ENCODE data around the gene SCN2B.

SCN2B gene, protein sequence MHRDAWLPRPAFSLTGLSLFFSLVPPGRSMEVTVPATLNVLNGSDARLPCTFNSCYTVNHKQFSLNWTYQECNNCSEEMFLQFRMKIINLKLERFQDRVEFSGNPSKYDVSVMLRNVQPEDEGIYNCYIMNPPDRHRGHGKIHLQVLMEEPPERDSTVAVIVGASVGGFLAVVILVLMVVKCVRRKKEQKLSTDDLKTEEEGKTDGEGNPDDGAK

DNA sequence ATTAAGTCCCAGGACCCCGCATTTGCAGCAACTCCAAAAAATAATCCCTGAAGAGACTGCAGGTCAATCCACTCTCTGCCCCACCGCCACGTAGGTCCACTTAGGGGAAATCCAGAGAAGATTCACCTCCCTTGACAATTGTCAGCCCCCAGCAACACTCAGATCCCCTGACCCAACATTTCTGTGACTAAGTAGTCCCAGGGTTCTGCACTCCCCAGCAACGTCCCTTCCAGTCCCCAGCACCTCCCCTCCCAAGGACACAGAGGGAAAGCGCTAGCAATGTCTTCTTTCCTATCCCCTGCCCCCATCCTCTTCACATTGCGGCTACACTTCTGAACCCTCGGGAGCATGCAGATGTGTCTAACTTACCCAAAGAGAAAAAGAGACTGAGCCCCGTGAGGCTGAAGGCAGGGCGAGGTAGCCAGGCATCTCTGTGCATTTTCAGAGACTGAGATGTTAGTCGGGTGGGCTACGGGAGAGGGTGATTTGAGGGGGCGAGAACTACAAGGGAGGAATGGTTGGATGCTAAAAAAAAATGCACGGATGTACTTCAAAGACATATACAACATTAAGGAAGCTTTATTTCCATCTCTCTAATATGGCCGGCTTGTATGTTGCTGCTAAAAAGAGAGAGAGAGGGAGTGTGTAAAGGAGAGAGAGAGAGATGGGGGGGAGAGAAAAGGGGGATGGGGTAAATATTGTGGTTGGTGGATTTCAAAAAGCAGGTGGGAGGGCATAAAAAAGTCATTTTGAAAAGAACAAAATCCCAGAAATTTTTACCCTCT, at the start of gene SCN2B:
SCN2B (minus strand) TSS at position 647 of the 785 bp plus-strand sequence; CDS start at position 439, 208 bp downstream.
- peak; percentile 31 for DNase-seq (ENCODE audit: low spot score)

DNA sequence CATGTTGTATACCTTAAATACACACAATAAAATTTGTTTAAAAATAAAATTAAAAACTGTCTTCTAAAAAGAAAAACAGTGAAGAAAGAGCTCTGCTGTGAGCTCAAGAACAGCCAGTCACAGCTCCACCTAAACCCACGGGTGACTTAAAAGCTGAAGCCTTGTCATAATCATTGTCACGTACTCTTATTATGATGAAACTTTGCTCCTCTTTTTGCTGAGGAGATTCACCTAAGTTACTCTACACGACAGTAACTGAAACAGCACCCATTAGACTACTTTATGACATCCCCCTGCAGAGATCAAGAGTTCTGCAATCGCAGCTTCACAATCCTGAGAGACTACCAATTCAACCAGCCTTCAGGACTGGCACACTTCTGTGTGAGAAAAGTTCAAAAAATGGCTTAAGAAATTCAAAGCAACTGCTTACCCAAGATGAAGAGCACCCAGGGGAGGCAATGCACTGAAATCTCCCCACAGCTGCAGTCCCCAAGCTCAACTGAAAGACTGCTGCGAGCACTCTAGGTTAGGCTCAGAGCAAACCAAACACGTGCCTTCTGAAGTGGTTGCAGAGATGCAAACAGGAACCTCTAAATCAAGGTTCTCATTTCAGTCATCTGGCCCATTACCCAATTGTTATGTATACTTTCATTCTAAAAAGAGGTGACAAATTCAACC, 48.2 kb upstream of the SCN2B start, which contains the start of gene JAML:
JAML (minus strand) TSS at position 501 of the 678 bp plus-strand sequence. CDS start 10,145 bp downstream, outside the sequence.
- DNase-seq (ENCODE audit: low spot score): no peak

DNA sequence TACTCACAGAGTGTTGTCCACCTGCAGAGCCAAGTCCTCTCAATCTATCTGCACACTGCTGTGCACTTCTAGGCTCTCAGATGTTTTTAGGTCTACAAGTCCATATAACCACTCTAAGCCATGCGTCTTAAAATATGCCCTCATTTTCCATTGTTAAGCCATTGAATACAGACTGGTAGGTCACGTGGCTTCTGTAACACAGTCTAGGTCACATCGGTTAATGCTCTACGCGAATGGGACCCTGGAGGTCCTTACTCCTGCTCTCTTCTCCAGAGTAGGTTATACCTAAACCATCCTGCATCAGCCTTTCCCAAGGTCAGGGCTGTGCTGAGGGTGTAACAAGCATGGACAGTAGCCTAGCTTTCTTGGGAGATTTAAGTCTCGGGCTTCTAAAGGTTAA, 47.6 kb upstream of the SCN2B start:
- no peak for DNase-seq (ENCODE audit: low spot score)

DNA sequence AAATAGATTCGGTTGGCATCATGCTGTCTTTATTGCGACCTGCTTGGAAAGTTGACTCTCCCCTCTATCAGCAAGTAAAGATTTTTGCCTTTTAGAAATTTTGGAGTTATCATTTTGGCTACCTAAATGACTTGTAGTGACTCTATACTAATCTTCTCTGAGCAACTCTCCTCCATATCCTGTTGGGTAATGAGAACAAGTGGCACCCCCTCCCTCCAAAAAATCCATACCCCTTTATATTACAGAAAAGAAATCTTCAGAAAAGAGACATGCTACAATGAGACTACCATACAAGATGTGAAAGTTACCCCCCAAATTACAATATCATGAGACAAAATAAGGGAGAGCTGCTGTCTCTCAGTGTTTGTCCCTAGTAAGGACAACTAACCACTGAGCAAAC, 47.1 kb upstream of the SCN2B start:
- DNase-seq (ENCODE audit: low spot score): no peak

DNA sequence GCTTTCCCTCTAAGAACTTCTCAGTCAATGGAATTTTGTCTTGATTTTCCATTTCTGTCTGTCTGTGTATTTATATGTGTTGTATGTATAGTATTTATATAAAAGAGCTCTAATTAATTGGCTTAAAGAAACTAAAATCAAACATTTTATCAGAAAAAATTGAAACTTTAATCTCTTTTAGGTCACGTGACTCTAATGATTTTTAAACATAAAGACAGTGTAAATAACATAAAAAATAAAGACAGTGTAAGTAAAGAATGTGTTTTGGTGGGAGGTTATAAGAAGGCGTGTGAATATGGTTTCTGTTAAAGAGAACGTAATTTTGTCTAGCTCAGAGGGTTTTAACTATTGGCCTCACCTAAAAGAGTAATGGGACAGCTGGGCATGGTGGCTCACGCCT, 46.0 kb upstream of the SCN2B start:
- DNase-seq (ENCODE audit: low spot score): no peak

DNA sequence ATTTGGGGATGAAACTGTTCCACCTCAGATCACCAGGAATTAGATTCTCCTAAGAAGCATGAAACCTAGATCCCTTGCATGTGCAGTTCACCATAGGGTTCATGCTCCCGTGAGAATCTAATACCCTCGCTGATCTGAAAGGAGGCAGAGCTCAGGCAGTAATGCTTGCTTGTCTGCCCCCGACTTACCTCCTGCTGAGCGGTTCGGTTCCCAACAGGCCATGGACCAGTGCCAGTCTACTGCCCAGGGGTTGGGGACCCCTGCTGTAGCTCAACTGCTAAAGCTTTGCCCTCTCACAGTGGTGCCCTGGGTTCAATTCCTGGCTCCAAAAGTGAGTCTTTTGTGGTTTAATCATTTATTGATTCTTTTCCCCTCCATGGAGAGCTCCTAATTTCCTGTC, 45.0 kb upstream of the SCN2B start:
- DNase-seq (ENCODE audit: low spot score): no peak

DNA sequence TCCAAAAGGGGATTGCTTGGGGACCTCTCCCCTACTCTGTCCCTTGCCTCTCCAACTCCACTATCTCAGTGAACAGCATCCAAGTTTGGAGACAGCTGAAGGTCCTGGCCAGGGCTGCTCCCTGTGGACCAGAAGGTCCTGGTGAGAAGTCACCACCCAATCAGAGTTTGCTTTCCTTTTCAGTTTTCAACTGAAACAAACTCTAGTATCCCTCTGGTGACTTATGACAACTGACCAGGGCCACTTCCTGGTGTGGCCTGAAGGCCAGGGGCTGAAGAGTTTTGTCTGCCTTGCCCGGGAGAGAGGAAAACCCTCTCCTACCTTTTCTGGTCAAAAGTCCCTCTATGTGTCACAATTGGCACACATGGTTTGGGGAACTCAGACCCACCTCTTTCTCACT, 43.3 kb upstream of the SCN2B start:
- DNase-seq (ENCODE audit: low spot score): no peak

DNA sequence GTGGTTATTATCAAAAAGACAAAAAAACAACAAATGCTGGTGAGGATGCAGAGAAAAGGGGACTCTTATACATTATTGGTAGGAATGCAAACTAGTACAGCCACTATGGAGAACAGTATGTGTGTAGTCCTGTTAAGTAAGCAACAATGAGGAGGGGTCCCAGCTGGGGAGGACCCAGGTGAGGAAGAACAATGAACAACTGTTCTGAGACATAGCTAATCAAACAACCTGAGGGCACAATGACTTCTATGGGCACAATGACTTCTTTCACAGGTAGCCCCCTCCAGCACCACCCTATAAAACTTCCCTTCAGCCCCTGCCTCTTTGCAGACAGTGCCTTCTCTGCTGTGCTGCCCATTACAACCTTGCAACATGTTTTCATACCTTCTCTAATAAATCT, 42.8 kb upstream of the SCN2B start:
- DNase-seq (ENCODE audit: low spot score): no peak

DNA sequence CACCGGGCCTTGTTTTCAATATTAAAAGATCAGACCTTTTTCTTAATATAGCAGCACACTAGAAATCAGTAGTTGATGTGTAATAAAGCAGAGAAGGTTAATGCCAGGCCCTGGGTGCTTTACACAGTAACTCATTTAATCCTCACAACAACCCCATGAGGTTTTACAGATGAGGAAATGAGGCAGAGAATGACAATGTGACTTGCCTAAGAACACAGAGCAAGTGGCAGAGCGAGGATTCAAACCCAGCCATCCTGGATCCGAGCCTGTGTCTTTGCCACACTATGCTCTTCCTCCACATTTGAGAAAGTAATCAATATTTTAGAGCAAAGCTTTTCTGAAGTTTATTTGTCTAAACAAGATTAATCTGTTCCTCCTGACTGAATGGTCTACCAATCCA, 41.1 kb upstream of the SCN2B start:
- no peak for DNase-seq (ENCODE audit: low spot score)

DNA sequence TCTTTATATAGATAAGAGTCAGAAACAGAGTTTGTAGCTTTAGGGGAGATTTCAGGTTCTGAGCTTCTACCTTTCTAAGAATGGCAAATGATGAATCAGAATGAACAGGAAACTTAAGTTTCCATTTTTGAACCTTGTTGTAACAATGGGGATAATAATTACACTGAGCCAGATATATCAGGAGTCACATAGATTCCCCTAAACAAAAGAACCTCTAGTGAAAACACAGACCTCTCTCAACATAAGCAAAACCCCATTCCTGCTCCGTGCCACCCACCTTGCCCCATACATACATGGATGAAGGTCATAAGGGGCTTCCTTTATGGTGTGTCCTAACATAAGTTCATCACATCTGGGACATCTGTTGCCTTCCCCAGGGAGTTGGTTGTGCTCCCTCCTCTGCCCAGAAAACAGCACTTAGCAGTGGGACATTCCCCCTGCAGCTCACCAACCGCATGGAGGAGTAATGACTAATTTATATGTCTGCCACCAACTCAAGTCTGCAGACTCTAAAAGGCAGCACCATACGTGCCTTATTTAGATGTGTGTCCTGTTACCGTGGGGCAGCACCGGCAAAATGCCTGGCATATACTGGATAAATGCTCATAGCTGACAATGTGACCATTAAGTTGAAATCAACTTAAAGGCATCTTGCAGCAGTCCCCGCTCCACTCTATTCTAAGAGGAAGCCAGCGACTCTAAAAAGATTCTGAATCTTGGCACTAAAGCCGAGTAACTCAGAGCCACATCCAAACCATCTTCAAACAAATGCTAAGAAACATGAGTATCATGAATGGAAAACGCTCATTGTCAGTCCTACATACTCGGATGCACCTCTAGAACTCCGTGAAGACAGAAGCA, 40.4 kb upstream of the SCN2B start:
- DNase-seq (ENCODE audit: low spot score): no peak

DNA sequence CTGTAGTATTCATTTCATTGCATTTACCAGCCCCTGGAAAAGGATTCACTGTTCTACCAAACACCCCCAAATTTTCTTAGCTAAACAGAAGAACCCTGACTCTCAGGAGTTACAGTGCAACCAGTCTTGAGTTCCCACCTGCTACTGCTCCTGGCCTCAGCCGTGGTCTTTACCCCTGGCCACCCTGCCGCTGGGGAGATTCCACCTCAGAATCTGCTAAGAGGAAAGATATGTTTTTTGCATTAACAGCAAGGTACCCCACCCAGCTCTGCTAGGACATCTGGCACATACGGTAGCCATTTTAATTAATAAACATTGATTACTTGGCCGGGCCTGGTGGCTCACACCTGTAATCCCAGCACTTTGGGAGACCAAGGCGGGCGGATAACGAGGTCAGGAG, 39.3 kb upstream of the SCN2B start:
- DNase-seq (ENCODE audit: low spot score): no peak

DNA sequence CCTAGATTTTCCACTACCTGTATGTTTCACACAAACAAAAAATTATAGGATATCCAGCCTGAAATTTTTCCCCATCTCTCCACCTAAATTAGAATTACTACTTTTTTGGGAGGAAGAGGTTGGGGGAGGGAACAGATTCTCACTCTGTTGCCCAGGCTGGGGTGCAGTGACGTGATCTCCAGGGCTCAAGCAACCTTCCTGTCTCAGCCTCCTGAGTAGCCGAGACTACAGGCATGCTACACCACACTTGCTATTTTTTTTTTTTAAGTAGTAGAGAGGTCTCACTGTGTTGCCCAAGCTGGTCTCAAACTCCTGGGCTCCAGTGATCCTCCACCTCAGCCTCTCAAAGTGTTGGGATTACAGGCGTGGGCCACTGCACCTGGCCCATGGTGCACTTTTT, 38.8 kb upstream of the SCN2B start:
- no peak for DNase-seq (ENCODE audit: low spot score)

DNA sequence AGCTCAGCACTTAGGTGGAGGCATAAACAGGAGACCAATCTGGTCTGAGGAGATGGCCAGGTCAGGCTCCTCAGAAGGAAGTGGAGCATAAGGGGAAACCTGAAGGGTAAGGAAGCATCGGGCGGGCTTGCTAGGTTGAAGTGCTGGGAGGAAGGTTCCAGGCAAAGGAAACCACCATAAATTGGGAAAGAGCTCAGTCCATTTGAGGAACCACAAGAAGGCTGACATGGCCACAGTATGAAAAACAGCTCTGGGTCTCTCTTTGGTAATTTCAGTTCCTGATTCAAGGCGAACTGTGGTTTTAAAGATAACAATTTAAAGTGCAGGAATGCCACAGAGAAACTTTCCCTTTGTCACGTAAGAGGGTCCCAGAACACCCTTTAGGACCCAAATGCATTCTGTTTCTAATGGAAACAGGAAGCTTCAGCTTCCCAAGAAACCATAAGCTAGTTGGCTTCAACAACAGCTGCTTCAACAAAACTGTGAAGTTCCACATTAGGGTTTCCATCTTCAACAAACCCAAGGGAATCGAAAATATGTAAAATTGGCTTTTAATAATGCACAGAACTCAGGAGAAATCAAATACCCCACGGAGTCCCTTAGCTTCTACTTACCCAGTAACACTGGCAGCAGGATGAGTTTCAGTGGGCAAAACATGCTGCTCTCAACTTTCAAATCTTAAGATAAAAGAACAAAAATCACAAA, 37.9 kb upstream of the SCN2B start:
- DNase-seq (ENCODE audit: low spot score): no peak

DNA sequence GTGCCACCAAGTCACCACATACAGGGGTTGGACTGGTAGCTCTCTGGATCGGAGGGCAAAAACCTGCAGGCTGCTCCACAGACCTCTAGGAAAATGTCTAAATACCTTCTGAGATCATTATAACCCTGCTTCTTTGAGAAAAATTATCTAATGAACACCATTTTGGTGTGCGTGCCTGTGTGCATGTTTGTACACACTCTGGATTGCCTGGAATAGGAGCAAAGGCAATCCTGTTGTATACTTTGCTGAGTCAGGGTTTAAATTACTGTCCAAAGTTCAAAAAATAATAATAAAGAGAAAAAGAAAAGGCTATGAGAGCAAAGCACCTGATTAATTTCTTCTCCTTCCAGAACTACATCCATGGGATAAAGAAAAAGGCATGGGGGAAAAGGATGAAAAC, 37.3 kb upstream of the SCN2B start:
- no peak for DNase-seq (ENCODE audit: low spot score)

DNA sequence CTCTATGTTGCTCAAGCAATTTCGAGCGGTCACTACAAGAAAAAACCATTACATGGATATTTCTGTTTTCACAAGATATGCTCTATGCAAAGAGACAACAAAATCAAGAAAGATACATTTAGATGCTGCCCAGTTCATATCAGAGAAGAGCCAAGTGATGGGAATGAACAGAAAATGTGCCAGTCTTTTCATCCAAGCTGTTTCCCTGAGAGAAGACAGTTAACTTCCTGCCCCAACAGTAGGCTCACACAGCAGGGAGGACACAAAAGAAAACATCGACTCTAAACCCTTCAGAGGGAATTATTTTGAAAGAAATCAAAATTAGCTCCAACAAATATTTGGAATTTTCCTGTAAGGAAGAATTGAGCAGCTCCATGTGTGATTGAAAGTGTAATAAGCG, 36.8 kb upstream of the SCN2B start:
- DNase-seq (ENCODE audit: low spot score): no peak

DNA sequence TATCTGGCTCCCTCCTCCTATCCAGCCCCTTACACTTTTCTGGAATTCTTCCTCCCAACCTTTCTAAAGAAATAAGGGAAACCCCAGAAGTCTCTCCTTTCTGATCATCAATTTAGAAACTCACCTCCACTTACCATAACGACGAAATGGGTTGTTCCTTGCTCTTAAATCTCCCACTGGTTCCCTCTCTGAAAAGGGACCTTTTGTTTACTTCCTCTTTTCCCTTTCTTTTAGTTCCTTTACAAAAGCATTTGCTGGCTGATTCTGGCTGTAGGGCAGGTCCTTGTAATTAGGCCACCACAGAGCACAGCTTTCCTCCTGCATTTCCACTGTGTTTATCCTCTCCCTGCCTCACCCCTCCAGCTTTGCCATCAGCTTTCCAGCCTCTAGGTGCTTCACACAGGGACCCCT, 36.3 kb upstream of the SCN2B start:
- DNase-seq (ENCODE audit: low spot score): no peak

DNA sequence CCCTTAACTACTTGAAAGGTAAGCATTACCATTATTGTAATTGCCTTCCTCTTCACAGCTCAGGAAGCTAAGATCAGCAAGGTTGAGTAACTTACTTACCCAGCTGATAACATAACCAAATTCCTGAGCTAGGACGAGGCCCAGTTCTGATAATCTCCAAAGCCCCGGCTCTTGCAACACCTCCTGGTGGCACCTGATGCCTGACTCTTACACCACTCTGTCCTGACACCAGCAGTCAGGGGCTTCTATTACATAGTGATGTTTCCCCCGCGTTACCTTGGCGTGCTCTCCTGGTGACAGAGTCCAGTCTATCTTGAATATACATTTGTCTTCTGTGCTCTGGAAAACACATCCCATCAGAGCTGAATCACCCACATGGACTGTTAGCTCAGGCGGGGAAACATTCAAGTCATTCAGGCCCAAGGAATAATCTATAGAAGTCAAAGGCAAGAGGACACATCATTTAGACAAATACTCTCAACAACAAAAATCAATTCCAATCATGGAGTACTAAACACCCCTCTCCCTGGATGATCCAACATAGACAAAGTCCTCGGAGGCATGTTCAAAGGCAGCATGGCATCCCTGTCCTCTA, 35.8 kb upstream of the SCN2B start:
- no peak for DNase-seq (ENCODE audit: low spot score)

DNA sequence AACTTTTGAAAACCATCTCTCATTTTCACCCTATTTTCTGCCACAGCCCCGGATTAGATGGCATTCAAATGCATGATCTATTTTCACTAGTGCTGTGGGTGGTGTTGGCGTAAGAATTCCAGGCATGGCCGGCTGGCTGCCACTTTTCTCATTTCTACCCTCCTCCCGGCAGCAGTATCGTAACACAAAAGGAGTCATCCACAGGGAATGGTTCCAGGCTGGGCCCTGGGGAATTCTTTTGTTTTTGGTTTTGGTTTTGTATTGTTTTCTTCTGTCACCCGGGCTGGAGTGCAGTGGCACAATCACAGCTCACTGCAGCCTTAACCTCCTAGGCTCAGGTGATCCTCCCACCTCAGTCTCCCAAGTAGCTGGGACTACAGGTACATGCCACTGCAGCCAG, 34.6 kb upstream of the SCN2B start:
- DNase-seq (ENCODE audit: low spot score): no peak

DNA sequence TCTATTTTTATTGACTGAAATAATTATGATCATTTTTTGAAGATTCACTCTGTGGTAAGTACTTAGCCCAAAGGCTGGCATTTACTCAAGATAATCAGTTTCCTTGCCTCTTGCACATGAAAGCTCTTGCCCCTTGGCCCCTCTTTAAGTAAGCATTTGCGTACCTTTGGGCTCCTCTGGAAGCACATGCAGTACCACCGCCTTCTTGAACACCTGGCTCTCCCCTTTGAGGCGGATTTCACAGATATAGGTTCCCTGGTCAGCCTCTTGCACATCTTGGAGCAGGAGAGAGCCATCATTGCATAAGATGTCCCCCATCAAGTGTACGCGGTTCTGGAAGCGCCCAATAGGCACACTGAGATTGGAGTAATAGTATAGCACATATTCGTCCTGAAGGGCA, 33.9 kb upstream of the SCN2B start:
- DNase-seq (ENCODE audit: low spot score): no peak

DNA sequence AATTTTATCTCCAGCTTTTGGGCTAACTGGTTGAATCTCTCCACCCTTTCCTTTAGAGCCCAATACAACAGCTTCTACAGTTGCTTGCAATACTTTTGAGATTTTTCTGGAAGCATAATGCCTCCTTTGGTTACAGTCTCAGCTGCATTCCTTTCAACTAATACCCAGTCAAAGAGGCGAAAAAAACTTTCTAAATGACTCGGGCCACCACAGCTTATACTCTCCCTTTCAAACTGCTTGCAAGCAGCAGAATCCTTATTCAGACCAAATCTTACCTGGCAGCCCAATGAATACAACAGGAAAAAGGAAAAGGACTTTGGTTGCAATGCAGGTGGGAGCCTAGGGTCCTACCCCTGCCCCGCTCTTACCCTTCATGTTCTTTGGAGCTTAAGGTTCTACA, 32.6 kb upstream of the SCN2B start:
- no peak for DNase-seq (ENCODE audit: low spot score)

DNA sequence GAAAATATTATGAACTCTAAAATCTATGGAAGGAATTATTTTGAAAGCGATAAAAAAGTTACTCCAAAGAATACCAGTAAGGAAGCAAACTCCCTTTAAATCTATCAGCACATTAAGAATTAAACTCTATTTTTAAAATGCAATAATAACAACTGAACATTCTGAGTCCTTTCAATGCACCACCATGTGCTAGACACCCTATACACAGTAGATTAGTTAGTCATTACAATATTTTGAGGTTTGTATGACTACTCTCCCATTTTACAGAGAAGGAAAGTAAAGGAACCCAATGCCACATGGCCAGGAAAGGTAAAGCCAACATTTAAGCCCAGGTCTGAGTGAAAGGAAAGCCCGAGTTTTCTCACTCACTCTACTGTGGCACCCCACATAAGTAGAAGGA, 30.6 kb upstream of the SCN2B start:
- DNase-seq (ENCODE audit: low spot score): no peak

All from SW480 (cell line).